Measurements from ENCODE around the gene LBP.
"Not testable (repeated sequence)": the region's sequence is repeated elsewhere in the genome, so short reads cannot be mapped to it uniquely, and the experiment has no call there.

The LBP gene

GRCh38 chr20:38404016-38404415 lies 57.7 kb downstream of the LBP start:
- H3K4me3 ChIP-seq (ENCODE audit: low read length): no peak overlapping the region
- no peak for DNase-seq (ENCODE audit: low read depth)
- no peak for TF ChIP-seq CTCF (conservative IDR thresholded peaks at IDR 0.05; ENCODE audit: low read depth, low read length)

- no peak for TF ChIP-seq CTCF (conservative IDR thresholded peaks at IDR 0.05; ENCODE audit: low read depth, low read length)
- H3K4me3 ChIP-seq (ENCODE audit: low read length): no peak overlapping the region
- DNase-seq (ENCODE audit: low read depth): no peak
These were observed 58.9 kb downstream of the LBP start for GRCh38 chr20:38405132-38405531.

GRCh38 chr20:38406476-38406875 lies 60.2 kb downstream of the LBP start:
- DNase-seq (ENCODE audit: low read depth): no peak
- H3K4me3 ChIP-seq (ENCODE audit: low read length): no peak overlapping the region
- TF ChIP-seq CTCF (conservative IDR thresholded peaks at IDR 0.05; ENCODE audit: low read depth, low read length): no peak

- H3K4me3 ChIP-seq (ENCODE audit: low read length): no peak overlapping the region
- DNase-seq (ENCODE audit: low read depth): no peak
- TF ChIP-seq CTCF (conservative IDR thresholded peaks at IDR 0.05; ENCODE audit: low read depth, low read length): no peak
These were observed 61.0 kb downstream of the LBP start for GRCh38 chr20:38407321-38407720.

GRCh38 chr20:38407822-38408221 lies 61.5 kb downstream of the LBP start:
- DNase-seq (ENCODE audit: low read depth); H3K4me3 ChIP-seq (ENCODE audit: low read length): not testable (repeated sequence)

- no peak for DNase-seq (ENCODE audit: low read depth)
- no peak overlapping the region for H3K4me3 ChIP-seq (ENCODE audit: low read length)
- no peak for TF ChIP-seq CTCF (conservative IDR thresholded peaks at IDR 0.05; ENCODE audit: low read depth, low read length)
These were observed 66.7 kb downstream of the LBP start for GRCh38 chr20:38412877-38413577.

- TF ChIP-seq CTCF (conservative IDR thresholded peaks at IDR 0.05; ENCODE audit: low read depth, low read length): no peak
- no peak for DNase-seq (ENCODE audit: low read depth)
- no peak overlapping the region for H3K4me3 ChIP-seq (ENCODE audit: low read length)
These were observed 68.6 kb downstream of the LBP start for GRCh38 chr20:38414769-38415450.

All from retinal pigment epithelial cell (primary cell).